DOHH2 (cell line): ENCODE results near the gene GINS1.

Source experiments
- H3F3A ChIP-seq: fragments of 200-600 bp; sonication (generic), shearing (Covaris generic); 2 replicates; pipeline ENCODE4 v1.6.0; 2016; ENCODE audit warnings: antibody characterized with exemption, mild to moderate bottlenecking; ENCODE audit not compliant: control insufficient read depth, insufficient read depth
- H3K27ac ChIP-seq: fragments of 200-600 bp; sonication (generic); 2 replicates; pipeline ENCODE4 v1.5.1; 2014; ENCODE audit warnings: low read depth, mild to moderate bottlenecking, low read length, moderate library complexity
- H3K27me3 ChIP-seq: fragments of 200-600 bp; sonication (generic); 2 replicates; pipeline ENCODE4 v1.6.1; 2014; ENCODE audit warnings: mild to moderate bottlenecking, low read length, mixed read lengths; ENCODE audit not compliant: control insufficient read depth
- H3K36me3 ChIP-seq: fragments of 200-600 bp; sonication (generic); 2 replicates; pipeline ENCODE4 v1.6.1; 2014; ENCODE audit warnings: mild to moderate bottlenecking, low read length, moderate library complexity, mixed read lengths; ENCODE audit not compliant: control insufficient read depth
- H3K4me1 ChIP-seq: fragments of 200-600 bp; sonication (generic); 2 replicates; pipeline ENCODE4 v1.6.1; 2014; ENCODE audit warnings: mild to moderate bottlenecking, low read length, mixed read lengths; ENCODE audit not compliant: control insufficient read depth
- H3K4me2 ChIP-seq: fragments of 200-600 bp; sonication (generic); 2 replicates; pipeline ENCODE4 v1.6.0; 2014; ENCODE audit warnings: mild to moderate bottlenecking, low read length, moderate library complexity
- H3K4me3 ChIP-seq: fragments of 200-600 bp; sonication (generic); 2 replicates; pipeline ENCODE4 v1.5.1; 2014; ENCODE audit warnings: mild to moderate bottlenecking, low read length, mixed read lengths
- H3K79me2 ChIP-seq: fragments of 200-600 bp; sonication (generic); 2 replicates; pipeline ENCODE4 v1.6.1; 2014; ENCODE audit warnings: mild to moderate bottlenecking, low read length, mixed read lengths; ENCODE audit not compliant: control insufficient read depth
- H3K9me2 ChIP-seq: fragments of 200-600 bp; sonication (generic); replicated peaks from 2 replicates; pipeline ENCODE4 v1.6.1; 2014; ENCODE audit warnings: mild to moderate bottlenecking, low read length, mixed read lengths; ENCODE audit not compliant: control insufficient read depth
- H3K9me3 ChIP-seq: fragments of 200-600 bp; sonication (generic); 2 replicates; pipeline ENCODE4 v1.6.1; 2014; ENCODE audit warnings: antibody characterized with exemption, low read length, mixed read lengths; ENCODE audit not compliant: control insufficient read depth, insufficient read depth
- H4K20me1 ChIP-seq: fragments of 200-600 bp; sonication (generic); 2 replicates; pipeline ENCODE4 v1.6.0; 2014; ENCODE audit warnings: low read depth, mild to moderate bottlenecking, antibody characterized with exemption, low read length, moderate library complexity; ENCODE audit not compliant: control insufficient read depth, insufficient read depth
- CTCF ChIP-seq: fragments of 200-600 bp; sonication (generic); IDR thresholded peaks from one replicate; pipeline ENCODE4 v1.5.1; 2014; ENCODE audit warnings: antibody characterized with exemption, mild to moderate bottlenecking, low read depth, low read length; ENCODE audit not compliant: poor library complexity, severe bottlenecking
- EZH2phosphoT487 ChIP-seq: fragments of 200-600 bp; sonication (generic); IDR thresholded peaks from 2 replicates; pipeline ENCODE4 v1.6.1; 2017; ENCODE audit warnings: borderline replicate concordance, mild to moderate bottlenecking, antibody characterized with exemption, low read length, moderate library complexity, mixed read lengths

Gene GINS1

GRCh38 chr20:25378189-25378883, 29.1 kb upstream of the GINS1 start:
- Histone ChIP-seq H4K20me1 (no peaks in the 10 kb centered on the region; the same call in 1 of the 2 replicates), H3K36me3 (peaks cover 10% of the 10 kb centered on the region), H3K27me3 (no peaks in the 10 kb centered on the region), H3K9me3 (no peaks in the 10 kb centered on the region), H3K79me2 (peaks cover 82% of the 10 kb centered on the region), H3K4me3 (no peak overlapping the region), H3K4me1 (peaks cover 13% of the 10 kb centered on the region), H3K4me2 (no peak overlapping the region), H3K9me2 (no peaks in the 10 kb centered on the region), H3F3A (no peaks in the 10 kb centered on the region), H3K27ac (no peak overlapping the region)
- TF ChIP-seq EZH2phosphoT487, result no peak
- TF ChIP-seq CTCF, result no peak

- no peak overlapping the region for H3K27ac ChIP-seq
- H3K79me2 ChIP-seq, result peaks cover 84% of the 10 kb centered on the region
- H3F3A ChIP-seq, result no peaks in the 10 kb centered on the region
Observed at GRCh38 chr20:25378884-25379733, 28.4 kb upstream of the GINS1 start.

GRCh38 chr20:25380945-25381614, 26.4 kb upstream of the GINS1 start:
- H3K4me1 ChIP-seq, result peaks cover 13% of the 10 kb centered on the region
- H3K9me3 ChIP-seq, result no peaks in the 10 kb centered on the region
- no peaks in the 10 kb centered on the region; the same call in 1 of the 2 replicates for H4K20me1 ChIP-seq
- H3K27ac ChIP-seq, result no peak overlapping the region
- H3K4me3 ChIP-seq, result no peak overlapping the region
- H3K36me3 ChIP-seq, result peaks cover 10% of the 10 kb centered on the region
- no peaks in the 10 kb centered on the region for H3K27me3 ChIP-seq
- peaks cover 87% of the 10 kb centered on the region for H3K79me2 ChIP-seq
- TF ChIP-seq EZH2phosphoT487 (no peak), CTCF (no peak)
- H3K4me2 ChIP-seq, result no peak overlapping the region
- H3K9me2 ChIP-seq, result no peaks in the 10 kb centered on the region
- H3F3A ChIP-seq, result no peaks in the 10 kb centered on the region

More at GRCh38 chr20:25378884-25379733, 28.4 kb upstream of the GINS1 start:
- H3K36me3 ChIP-seq, result peaks cover 10% of the 10 kb centered on the region
- H4K20me1 ChIP-seq, result no peaks in the 10 kb centered on the region; the same call in 1 of the 2 replicates
- H3K27me3 ChIP-seq, result no peaks in the 10 kb centered on the region
- peaks cover 13% of the 10 kb centered on the region for H3K4me1 ChIP-seq
- H3K9me3 ChIP-seq, result no peaks in the 10 kb centered on the region
- no peak overlapping the region for H3K4me3 ChIP-seq
- H3K9me2 ChIP-seq, result no peaks in the 10 kb centered on the region
- TF ChIP-seq EZH2phosphoT487 (no peak), CTCF (no peak)
- H3K4me2 ChIP-seq, result no peak overlapping the region
